NOMO-1 treated with DMSO at 0.1 percent for 48 hours (cell line): ENCODE results near the gene MAG.
"Not testable (repeated sequence)": the region's sequence is repeated elsewhere in the genome, so short reads cannot be mapped to it uniquely, and the experiment has no call there.

Source experiments
- DNase-seq: peaks from one replicate; lab custom pipeline; 2025; ENCODE audit not compliant: unreplicated experiment; lab: John Stamatoyannopoulos, UW

Gene MAG

GRCh38 chr19:35358834-35359233 lies 66.9 kb downstream of the MAG start:
- DNase-seq = not testable (repeated sequence)

- not testable (repeated sequence) for DNase-seq
Measured at GRCh38 chr19:35359395-35359794, 67.4 kb downstream of the MAG start.

GRCh38 chr19:35360081-35360480 lies 68.1 kb downstream of the MAG start:
- DNase-seq = not testable (repeated sequence)

GRCh38 chr19:35360880-35361420 lies 69.0 kb downstream of the MAG start:
- no peak for DNase-seq

- DNase-seq = no peak
Measured at GRCh38 chr19:35362261-35363000, 70.5 kb downstream of the MAG start.

GRCh38 chr19:35363001-35363590 lies 71.1 kb downstream of the MAG start:
- DNase-seq = no peak
